Spleen (tissue), 11 donors: ENCODE measurements around the gene ABCG1. TPM values are rescaled to one million over a fixed set of nuclear protein-coding genes. Genes with fewer than 3 reads are reported as not detected.
A peak's percentile ranks its signal among the peaks of the same experiment; 100 is the strongest.

ENCODE experiments used
- DNase-seq: peaks from one replicate; pipeline ENCODE4 v3.0.0-alpha.2; 2020
- H3K27ac ChIP-seq, 8 donors: fragments of 200-600 bp; sonication (generic) in 7 of 8; 1 replicate in 4 of 8; 2 replicates in 4 of 8; pipeline versions ENCODE4 v1.5.0 to v1.8.0; 2016 to 2021; ENCODE audit warnings: inconsistent platforms in 4 of 8, mild to moderate bottlenecking in 4 of 8, moderate library complexity in 1 of 8
- H3K27me3 ChIP-seq, 7 donors: fragments of 200-600 bp; sonication (generic) in 6 of 7; replicated peaks in 1 of 7; 1 replicate in 4 of 7; 2 replicates in 3 of 7; pipeline versions ENCODE4 v1.5.0 to v1.8.0; 2016 to 2021; ENCODE audit warnings: inconsistent platforms in 3 of 7, mild to moderate bottlenecking in 1 of 7
- H3K36me3 ChIP-seq, 6 donors: fragments of 200-600 bp; sonication (generic) in 5 of 6; 1 replicate in 4 of 6; 2 replicates in 2 of 6; pipeline versions ENCODE4 v1.5.0 to v1.8.0; 2016 to 2021; ENCODE audit warnings: inconsistent platforms in 2 of 6
- H3K4me1 ChIP-seq, 6 donors: fragments of 200-600 bp; sonication (generic) in 5 of 6; 1 replicate in 3 of 6; 2 replicates in 3 of 6; pipeline versions ENCODE4 v1.5.0 to v1.8.0; 2016 to 2021; ENCODE audit warnings: inconsistent platforms in 3 of 6
- H3K4me3 ChIP-seq, 8 donors: fragments of 200-600 bp; sonication (generic) in 7 of 8; 1 replicate in 4 of 8; 2 replicates in 4 of 8; pipeline versions ENCODE4 v1.5.0 to v1.8.0; 2016 to 2021; ENCODE audit warnings: inconsistent platforms in 4 of 8, mild to moderate bottlenecking in 4 of 8, moderate library complexity in 2 of 8
- H3K9me3 ChIP-seq, 8 donors: fragments of 200-600 bp; sonication (generic) in 7 of 8; 1 replicate in 4 of 8; 2 replicates in 4 of 8; pipeline versions ENCODE4 v1.5.0 to v1.8.0; 2016 to 2021; ENCODE audit warnings: inconsistent platforms in 4 of 8
- POLR2A ChIP-seq, 3 donors: fragments of 450-650 bp; IDR thresholded peaks; one replicate each; pipeline ENCODE4 v1.5.1; 2017; ENCODE audit warnings: antibody characterized with exemption in 3 of 3, mild to moderate bottlenecking in 1 of 3
- POLR2AphosphoS5 ChIP-seq, 3 donors: sonication (generic); formaldehyde crosslinking; IDR thresholded peaks; one replicate each; pipeline ENCODE4 v1.5.1; 2017; ENCODE audit warnings: antibody characterized with exemption in 3 of 3
- WGBS, 5 donors: extraction: QIAGEN DNeasy Blood & Tissue Kit in 3 of 5; methylation state at CpG; one replicate each; pipeline versions ENCODE4 v1.1.5 to v1.1.7; 2013 to 2018; 5-methylcytosine and 5-hydroxymethylcytosine counted together
- intact Hi-C: fragments of 100-400 bp; cut with DNase I; formaldehyde crosslinking; loops from one replicate; pipeline ENCODE4 v1.15.0; 2023; ENCODE audit warnings: low total_unique reads
- polyA plus RNA-seq, 3 donors: library from polyadenylated mRNA; stranded (reverse); fragments of 200-250 nt; gene quantifications; one replicate each; pipeline ENCODE4 v1.2.1, GENCODE V29; 2013
- total RNA-seq, 7 donors: library from RNA; depleted of rRNA in 3 of 7; stranded (reverse); fragments of >200 nt in 3 of 7; fragmentation: NEBNext Ultra II Directional in 4 of 7; extraction: Animal tissue kit (Norgen Biotek cat#: 25700) in 4 of 7; gene quantifications; one replicate each; pipeline versions ENCODE4 v1.1.0 to v1.2.1, GENCODE V29; 2016 to 2021
- TF ChIP-seq, protein P1 (sequence below), 11 experiments: fragments of 200-600 bp in 7 of 11; fragments of 450-650 bp in 4 of 11; sonication (generic) in 4 of 11; IDR thresholded peaks in 8 of 11; conservative IDR thresholded peaks in 3 of 11; 1 replicate in 7 of 11; 2 replicates in 4 of 11; pipeline versions ENCODE4 v1.4.0 to v1.8.0; 2016 to 2021; ENCODE audit warnings: antibody characterized with exemption in 11 of 11, inconsistent platforms in 4 of 11, mild to moderate bottlenecking in 1 of 11
- donor health status: healthy with polysubstance abuse.
- donor health status: DM: no; HTN: no; CAD: no; lungs with moderate emphysema.
- donor health status: DM: no; HTN: no; CAD: no.
- donor health status: Bipolar disorder and iron deficiency.
- donor health status: healthy.
- donor health status: DM: no; HTN: no; CAD: no.
- donor health status: DM: yes; HTN: yes; CAD: no.

Gene ABCG1
- total and polyA plus RNA-seq, 10 donors, result 14.6 to 143 (median 96.7) TPM

DNA sequence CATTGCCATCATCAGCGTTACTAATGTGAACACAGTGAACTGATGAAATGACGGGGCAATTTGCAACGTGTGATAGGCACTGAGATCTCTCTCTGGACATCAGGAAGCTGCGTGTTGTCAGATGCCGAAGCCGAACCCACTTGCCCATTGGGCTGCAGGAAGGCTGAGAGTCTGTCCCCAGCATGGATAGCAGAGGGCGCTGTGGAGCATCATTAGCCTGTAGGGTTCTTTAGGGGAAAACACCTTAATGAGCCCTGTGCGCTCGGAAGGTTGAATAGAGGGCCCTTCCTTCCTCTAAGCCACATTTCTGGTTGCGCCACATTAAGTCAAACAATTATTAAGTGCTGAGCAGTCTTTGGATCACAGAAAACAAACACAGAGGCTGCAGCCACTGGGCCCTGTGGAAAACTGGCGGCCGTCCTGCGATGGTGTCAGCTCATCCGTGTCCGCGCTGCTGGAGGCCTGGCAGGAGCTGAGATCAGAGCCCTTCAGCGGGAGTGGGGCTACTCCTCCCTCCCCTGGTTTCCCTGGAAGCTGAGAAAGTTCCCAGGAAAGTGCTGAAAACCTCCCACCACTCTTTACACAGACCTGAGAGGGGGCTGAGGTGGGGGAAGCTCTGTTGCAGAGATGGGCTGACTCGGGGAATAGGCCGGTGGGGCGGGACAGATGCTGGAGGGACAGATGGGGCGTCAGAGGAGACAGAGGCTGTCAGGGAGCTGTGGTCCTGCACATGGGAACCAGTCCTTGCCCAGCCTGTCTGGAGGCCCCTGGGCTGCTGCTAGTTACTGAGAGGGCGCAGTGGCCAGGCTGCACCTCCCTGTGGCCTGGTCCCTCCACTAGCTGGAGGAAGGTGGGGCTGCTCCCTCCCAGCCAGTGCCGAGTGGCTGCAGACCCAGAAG lies 119.1 kb downstream of the ABCG1 start:
- TF ChIP-seq POLR2AphosphoS5 (IDR thresholded peaks at IDR 0.05) (peak; percentile 10 to 66 (median 26)), POLR2A (IDR thresholded peaks at IDR 0.05) (no peak)
- TF ChIP-seq, protein P1, sequence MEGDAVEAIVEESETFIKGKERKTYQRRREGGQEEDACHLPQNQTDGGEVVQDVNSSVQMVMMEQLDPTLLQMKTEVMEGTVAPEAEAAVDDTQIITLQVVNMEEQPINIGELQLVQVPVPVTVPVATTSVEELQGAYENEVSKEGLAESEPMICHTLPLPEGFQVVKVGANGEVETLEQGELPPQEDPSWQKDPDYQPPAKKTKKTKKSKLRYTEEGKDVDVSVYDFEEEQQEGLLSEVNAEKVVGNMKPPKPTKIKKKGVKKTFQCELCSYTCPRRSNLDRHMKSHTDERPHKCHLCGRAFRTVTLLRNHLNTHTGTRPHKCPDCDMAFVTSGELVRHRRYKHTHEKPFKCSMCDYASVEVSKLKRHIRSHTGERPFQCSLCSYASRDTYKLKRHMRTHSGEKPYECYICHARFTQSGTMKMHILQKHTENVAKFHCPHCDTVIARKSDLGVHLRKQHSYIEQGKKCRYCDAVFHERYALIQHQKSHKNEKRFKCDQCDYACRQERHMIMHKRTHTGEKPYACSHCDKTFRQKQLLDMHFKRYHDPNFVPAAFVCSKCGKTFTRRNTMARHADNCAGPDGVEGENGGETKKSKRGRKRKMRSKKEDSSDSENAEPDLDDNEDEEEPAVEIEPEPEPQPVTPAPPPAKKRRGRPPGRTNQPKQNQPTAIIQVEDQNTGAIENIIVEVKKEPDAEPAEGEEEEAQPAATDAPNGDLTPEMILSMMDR (IDR thresholded peaks at IDR 0.05 in 8 of 11, conservative IDR thresholded peaks at IDR 0.05 in 3 of 11), result peak; percentile 49 to 86 (median 75)
- 48 to 53% (median 51%) methylated on average over 19 to 23 of the region's 23 CpGs for WGBS, 5 donors
- peak; percentile 91 for DNase-seq
- intact Hi-C loops, result no loop called here
- Histone ChIP-seq H3K4me1 (peaks cover 0 to 14% (median 9%) of the 10 kb centered on the region in 6 donors), H3K27me3 (peaks cover 0 to 18% (median 4%) of the 10 kb centered on the region in 7 donors), H3K27ac (peak overlapping the region in 1 of 8 donors; percentile 33), H3K9me3 (no peaks in the 10 kb centered on the region), H3K36me3 (no peaks in the 10 kb centered on the region), H3K4me3 (no peak overlapping the region)

DNA sequence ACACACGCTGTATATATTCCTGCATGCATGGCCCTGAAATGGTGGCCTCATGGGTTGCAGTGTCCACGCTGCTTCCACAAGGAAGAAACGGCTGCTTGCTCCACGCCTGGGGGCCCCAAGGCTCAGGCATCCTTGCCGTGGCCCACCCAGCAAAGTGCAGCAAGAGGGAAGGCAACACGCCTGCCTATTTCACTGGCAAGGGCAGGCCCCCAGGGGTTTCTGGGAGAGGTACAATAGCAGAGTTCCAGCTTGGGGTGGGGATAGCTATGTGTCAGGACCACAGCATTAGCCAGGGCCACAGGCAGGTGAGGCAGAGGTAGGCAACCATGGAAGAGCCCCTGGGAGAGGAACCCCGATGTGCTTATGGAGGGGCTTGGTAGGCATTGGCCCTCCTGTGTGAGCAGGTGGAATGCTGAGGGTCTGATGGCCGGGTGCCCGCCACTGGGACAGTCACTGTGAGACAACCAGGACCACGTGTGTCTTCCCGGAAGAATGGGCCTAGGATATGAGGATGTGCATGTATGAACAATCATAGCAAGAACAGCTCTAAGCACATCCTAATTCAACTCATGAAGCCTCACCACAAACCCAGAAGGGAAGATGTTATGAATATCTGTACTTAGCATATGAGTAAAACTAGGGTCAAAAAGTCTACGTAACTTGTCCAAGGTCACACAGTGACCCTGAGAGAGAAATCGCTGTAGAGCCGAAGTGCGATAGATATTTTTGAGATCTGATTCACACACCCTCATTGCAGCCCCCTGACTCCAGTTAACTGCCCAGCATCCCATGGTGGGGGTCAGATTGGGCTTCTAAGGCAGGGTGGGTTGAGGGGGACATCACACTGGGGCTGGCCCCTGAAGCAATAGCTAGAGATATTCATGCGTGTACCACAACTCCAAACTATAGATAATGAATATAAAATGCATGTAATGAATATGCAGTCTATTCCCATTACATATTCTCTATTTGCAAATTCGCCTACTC lies 120.1 kb downstream of the ABCG1 start:
- peaks cover 0 to 18% (median 0%) of the 10 kb centered on the region in 7 donors for H3K27me3 ChIP-seq
- peaks cover 0 to 14% (median 9%) of the 10 kb centered on the region in 6 donors for H3K4me1 ChIP-seq
- DNase-seq, result peak; percentile 12
- WGBS, 5 donors, result 81 to 92% (median 85%) methylated on average over 14 to 17 of the region's 17 CpGs
- H3K27ac ChIP-seq, result no peak overlapping the region
- H3K4me3 ChIP-seq, result no peak overlapping the region
- no peaks in the 10 kb centered on the region for H3K9me3 ChIP-seq
- no peaks in the 10 kb centered on the region for H3K36me3 ChIP-seq
- intact Hi-C loops, result no loop called here
- TF ChIP-seq POLR2A (IDR thresholded peaks at IDR 0.05) (no peak), POLR2AphosphoS5 (IDR thresholded peaks at IDR 0.05) (no peak)
- TF ChIP-seq, protein P1 (IDR thresholded peaks at IDR 0.05 in 8 of 11, conservative IDR thresholded peaks at IDR 0.05 in 3 of 11), result no peak

DNA sequence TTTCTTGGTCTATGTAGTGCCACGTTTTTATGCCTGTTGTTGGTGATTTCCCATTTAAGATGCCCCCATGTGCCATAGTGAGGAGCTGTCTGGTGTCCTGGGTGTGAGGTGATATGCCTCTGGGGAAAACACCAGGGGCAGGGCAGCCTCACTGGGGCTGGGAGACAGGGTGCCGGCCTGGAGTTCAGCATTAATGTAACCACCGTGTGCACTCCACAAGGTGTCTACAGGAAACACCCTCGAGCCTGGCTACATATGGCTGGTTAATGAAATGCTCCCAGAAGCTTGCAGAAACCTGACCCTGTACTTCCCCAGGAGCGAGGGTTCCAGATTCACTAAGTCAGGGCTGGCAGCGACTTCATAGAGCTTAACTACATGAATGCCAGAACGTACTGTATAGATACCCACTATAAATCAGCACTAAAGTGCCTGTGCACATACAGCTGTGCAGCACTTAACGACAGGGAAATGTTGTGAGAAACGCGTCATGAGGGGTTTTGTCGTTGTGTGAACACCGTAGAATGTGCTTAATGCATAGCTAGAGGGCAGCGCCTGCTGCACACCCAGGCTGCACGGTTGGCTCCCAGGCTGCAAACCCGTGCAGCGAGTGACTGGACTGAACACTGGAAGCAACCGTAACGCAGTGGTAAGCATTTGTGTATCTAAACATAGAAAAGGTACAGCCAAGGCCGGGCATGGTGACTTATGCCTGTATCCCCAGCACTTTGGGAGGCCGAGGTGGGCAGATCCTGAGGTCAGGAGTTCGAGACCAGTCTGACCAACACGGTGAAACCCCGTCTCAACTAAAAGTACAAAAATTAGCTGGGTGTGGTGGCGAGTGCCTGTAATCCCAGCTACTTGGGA lies 121.5 kb downstream of the ABCG1 start:
- H3K4me1 ChIP-seq, result peaks cover 0 to 14% (median 9%) of the 10 kb centered on the region in 6 donors
- intact Hi-C loops, result no loop called here
- WGBS, 5 donors, result 83 to 90% (median 88%) methylated on average over 24 of the region's 24 CpGs
- no peaks in the 10 kb centered on the region for H3K9me3 ChIP-seq
- no peak overlapping the region for H3K27ac ChIP-seq
- no peaks in the 10 kb centered on the region for H3K36me3 ChIP-seq
- DNase-seq, result peak; percentile 34
- peaks cover 0 to 6% (median 0%) of the 10 kb centered on the region in 7 donors for H3K27me3 ChIP-seq
- TF ChIP-seq POLR2AphosphoS5 (IDR thresholded peaks at IDR 0.05), result no peak
- TF ChIP-seq, protein P1 (IDR thresholded peaks at IDR 0.05 in 8 of 11, conservative IDR thresholded peaks at IDR 0.05 in 3 of 11), result no peak
- TF ChIP-seq POLR2A (IDR thresholded peaks at IDR 0.05), result no peak
- H3K4me3 ChIP-seq, result no peak overlapping the region
